ENCODE data around the gene SLC39A13. TPM values are rescaled to one million over a fixed set of nuclear protein-coding genes. Genes with fewer than 3 reads are reported as not detected.

SLC39A13 gene
- total RNA-seq, 1 experiment from 2014 or later: 29.2 TPM

GRCh38 chr11:47451436-47451835 lies 43.0 kb downstream of the SLC39A13 start:
- no peak overlapping the region for H3K18ac ChIP-seq (ENCODE audit: insufficient read length, low read depth, low read length)
- H2AFZ ChIP-seq (ENCODE audit: low read length): no peak overlapping the region
- no peaks in the 10 kb centered on the region for H3K4me1 ChIP-seq (ENCODE audit: insufficient read depth, low read length)
- no peaks in the 10 kb centered on the region for H3K27me3 ChIP-seq (ENCODE audit: insufficient read depth, low read length)
- Mint-ChIP-seq H3K36me3 (ENCODE audit: insufficient read depth in 1 of 3, low read depth in 3 of 3) (no peaks in the 10 kb centered on the region), H3K27me3 (ENCODE audit: low read depth) (no peaks in the 10 kb centered on the region), H3K4me3 (no peak overlapping the region), H3K27ac (no peak overlapping the region), H3K9me3 (no peaks in the 10 kb centered on the region), H3K4me1 (peaks cover 0 to 6% of the 10 kb centered on the region in 2 experiments; a peak in 1 of 4 replicates)
- H3K9ac ChIP-seq (ENCODE audit: extremely low read depth, insufficient read length, low read length): no peak overlapping the region
- no peak overlapping the region for H3K23ac ChIP-seq (ENCODE audit: insufficient read length, low read depth, low read length)
- no peak overlapping the region for H2BK5ac ChIP-seq (ENCODE audit: insufficient read length, low read length)
- WGBS (ENCODE audit: extremely low coverage, insufficient read length, low lambda C conversion rate): no CpG with 5 or more reads among the region's 4 CpGs
- no peak overlapping the region for H3T11ph ChIP-seq (ENCODE audit: low read length)
- no peak overlapping the region for H4K8ac ChIP-seq (replicated peaks; ENCODE audit: insufficient read length, low read depth, low read length)
- no peak overlapping the region for H3K14ac ChIP-seq (ENCODE audit: insufficient read depth, low read length)
- no peak for DNase-seq
- H2AK5ac ChIP-seq (ENCODE audit: insufficient read length, low read length): no peak overlapping the region
- no peaks in the 10 kb centered on the region for H3K23me2 ChIP-seq (ENCODE audit: insufficient read length, low read depth, low read length, poor library complexity, severe bottlenecking)
- no peak overlapping the region for H3K4ac ChIP-seq (ENCODE audit: low read depth, low read length)
- H3K79me2 ChIP-seq (ENCODE audit: insufficient read depth, low read length): no peaks in the 10 kb centered on the region
- H2BK20ac ChIP-seq (ENCODE audit: low read depth, low read length, poor library complexity, severe bottlenecking): no peak overlapping the region
- no peak for TF ChIP-seq CTCF (conservative IDR thresholded peaks at IDR 0.05)
- H3K9me3 ChIP-seq (ENCODE audit: control insufficient read depth, low read depth, low read length): no peaks in the 10 kb centered on the region
- H3K4me2 ChIP-seq (ENCODE audit: insufficient read depth, insufficient read length, low read length): no peak overlapping the region
- no peak overlapping the region for H3K56ac ChIP-seq (ENCODE audit: insufficient read length, low read depth, low read length)
- H3K27ac ChIP-seq (ENCODE audit: insufficient read length, low read depth, low read length): no peak overlapping the region
- no peak overlapping the region for H2BK120ac ChIP-seq (ENCODE audit: low read depth, low read length, poor library complexity, severe bottlenecking)
- no peak overlapping the region for H2BK12ac ChIP-seq (ENCODE audit: insufficient read length, low read depth, low read length)
- H2BK15ac ChIP-seq (ENCODE audit: low read depth, low read length): no peak overlapping the region
- H4K91ac ChIP-seq (ENCODE audit: insufficient read length, low read depth, low read length): no peak overlapping the region
- H4K5ac ChIP-seq (ENCODE audit: insufficient read length, low read depth, low read length): no peak overlapping the region
- no peaks in the 10 kb centered on the region for H3K79me1 ChIP-seq (ENCODE audit: insufficient read depth, low read depth, low read length, poor library complexity, severe bottlenecking)
- no peaks in the 10 kb centered on the region for H4K20me1 ChIP-seq (ENCODE audit: control insufficient read depth, insufficient read depth, insufficient read length)
